ENCODE measurements around the gene HMGCR. TPM values are rescaled to one million over a fixed set of nuclear protein-coding genes. Genes with fewer than 3 reads are reported as not detected.

The HMGCR gene
- total RNA-seq, 4 donors from 2014 or later, result 3.3 to 132 (median 14.1) TPM

DNA sequence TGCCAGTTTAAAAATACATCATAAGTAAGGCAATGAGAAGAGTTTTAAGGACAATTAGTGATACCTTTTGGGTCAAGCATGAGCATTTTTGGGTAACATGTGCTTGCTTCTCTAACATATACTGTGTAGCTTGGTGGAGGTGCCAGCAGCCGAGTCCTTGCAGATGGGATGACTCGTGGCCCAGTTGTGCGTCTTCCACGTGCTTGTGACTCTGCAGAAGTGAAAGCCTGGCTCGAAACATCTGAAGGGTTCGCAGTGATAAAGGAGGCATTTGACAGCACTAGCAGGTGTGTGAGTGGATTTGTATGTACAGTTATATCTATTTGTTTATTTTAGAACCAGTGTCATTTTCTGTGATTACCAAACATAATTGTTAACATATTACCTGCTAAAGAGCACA lies 18.2 kb downstream of the HMGCR start:
- intact Hi-C loops (cut with DNase I; ENCODE audit: low total_unique reads), result no loop called here
- no peaks in the 10 kb centered on the region for H3K27me3 ChIP-seq
- no peaks in the 10 kb centered on the region for H3K4me1 ChIP-seq
- no peaks in the 10 kb centered on the region for H3K9me3 ChIP-seq
- no peak for DNase-seq
- no peaks in the 10 kb centered on the region for H3K36me3 ChIP-seq
- H3K27ac ChIP-seq, result no peak overlapping the region
- TF ChIP-seq POLR2A (IDR thresholded peaks at IDR 0.05) (no peak), CTCF (IDR thresholded peaks at IDR 0.05) (no peak)
- H3K4me3 ChIP-seq, result no peak overlapping the region

- intact Hi-C loops (cut with DNase I; ENCODE audit: low total_unique reads), result no loop called here
Observed at GRCh38 chr5:75356719-75357118, 19.7 kb downstream of the HMGCR start.

GRCh38 chr5:75358117-75358516 lies 21.1 kb downstream of the HMGCR start:
- H3K4me3 ChIP-seq, result no peak overlapping the region
- H3K27ac ChIP-seq, result no peak overlapping the region
- no peak for DNase-seq
- no peaks in the 10 kb centered on the region for H3K27me3 ChIP-seq
- TF ChIP-seq CTCF (IDR thresholded peaks at IDR 0.05) (no peak), POLR2A (IDR thresholded peaks at IDR 0.05) (no peak)
- intact Hi-C loops (cut with DNase I; ENCODE audit: low total_unique reads), result no loop called here
- H3K9me3 ChIP-seq, result no peaks in the 10 kb centered on the region
- H3K36me3 ChIP-seq, result no peaks in the 10 kb centered on the region
- no peaks in the 10 kb centered on the region for H3K4me1 ChIP-seq

More at GRCh38 chr5:75356719-75357118, 19.7 kb downstream of the HMGCR start:
- no peak for DNase-seq
- Histone ChIP-seq H3K36me3 (no peaks in the 10 kb centered on the region), H3K4me3 (no peak overlapping the region), H3K4me1 (no peaks in the 10 kb centered on the region), H3K9me3 (no peaks in the 10 kb centered on the region), H3K27me3 (no peaks in the 10 kb centered on the region), H3K27ac (no peak overlapping the region)
- no peak for TF ChIP-seq POLR2A (IDR thresholded peaks at IDR 0.05)
- no peak for TF ChIP-seq CTCF (IDR thresholded peaks at IDR 0.05)

GRCh38 chr5:75361310-75361709 lies 24.3 kb downstream of the HMGCR start:
- H3K9me3 ChIP-seq, result no peaks in the 10 kb centered on the region
- no peaks in the 10 kb centered on the region for H3K4me1 ChIP-seq
- no peak for DNase-seq
- H3K27me3 ChIP-seq, result no peaks in the 10 kb centered on the region
- intact Hi-C loops (cut with DNase I; ENCODE audit: low total_unique reads), result no loop called here
- no peak overlapping the region for H3K4me3 ChIP-seq
- TF ChIP-seq POLR2A (IDR thresholded peaks at IDR 0.05) (no peak), CTCF (IDR thresholded peaks at IDR 0.05) (no peak)
- H3K36me3 ChIP-seq, result no peaks in the 10 kb centered on the region
- H3K27ac ChIP-seq, result no peak overlapping the region

GRCh38 chr5:75362474-75362975 lies 25.5 kb downstream of the HMGCR start:
- Histone ChIP-seq H3K27me3 (no peaks in the 10 kb centered on the region), H3K27ac (no peak overlapping the region), H3K36me3 (no peaks in the 10 kb centered on the region), H3K9me3 (no peaks in the 10 kb centered on the region), H3K4me3 (no peak overlapping the region), H3K4me1 (no peaks in the 10 kb centered on the region)
- no peak for TF ChIP-seq POLR2A (IDR thresholded peaks at IDR 0.05)
- TF ChIP-seq CTCF (IDR thresholded peaks at IDR 0.05), result no peak
- intact Hi-C loops (cut with DNase I; ENCODE audit: low total_unique reads), result no loop called here
- no peak for DNase-seq

All from uterus (tissue), 4 donors.